ENCODE measurements around the gene CDH13.

The CDH13 gene

GRCh38 chr16:82776470-82777146 is 149.8 kb downstream of the CDH13 start:
- no peak for TF ChIP-seq ARNTL (CRISPR knock-in tag; IDR thresholded peaks at IDR 0.05; ENCODE audit: borderline replicate concordance, low read depth)
- TF ChIP-seq CREB5 (CRISPR knock-in tag; IDR thresholded peaks at IDR 0.05; ENCODE audit: low read depth) = no peak
- TF ChIP-seq SNAI2 (CRISPR knock-in tag; IDR thresholded peaks at IDR 0.05) = no peak
- no peak for TF ChIP-seq ZNF8 (CRISPR knock-in tag; IDR thresholded peaks at IDR 0.05)
- TF ChIP-seq ISL1 (CRISPR knock-in tag; IDR thresholded peaks at IDR 0.05) = no peak
- no peak for TF ChIP-seq ZNF70 (CRISPR knock-in tag; IDR thresholded peaks at IDR 0.05)
- no peak for TF ChIP-seq TOX (CRISPR knock-in tag; IDR thresholded peaks at IDR 0.05; ENCODE audit: borderline replicate concordance)
- TF ChIP-seq CSRNP3 (CRISPR knock-in tag; IDR thresholded peaks at IDR 0.05) = no peak
- no peak for TF ChIP-seq ESRRG (CRISPR knock-in tag; IDR thresholded peaks at IDR 0.05)
- no peak for TF ChIP-seq POU6F1 (CRISPR knock-in tag; IDR thresholded peaks at IDR 0.05; ENCODE audit: borderline replicate concordance, low read depth)
- TF ChIP-seq BACH2 (CRISPR knock-in tag; IDR thresholded peaks at IDR 0.05; ENCODE audit: borderline replicate concordance) = no peak
- no peak for TF ChIP-seq ZFP30 (CRISPR knock-in tag; IDR thresholded peaks at IDR 0.05)
- no peak for TF ChIP-seq GLIS3 (CRISPR knock-in tag; IDR thresholded peaks at IDR 0.05)
- no peak for TF ChIP-seq TSHZ2 (CRISPR knock-in tag; IDR thresholded peaks at IDR 0.05)
- ATAC-seq = no peak

- ATAC-seq = no peak
- TF ChIP-seq TOX (CRISPR knock-in tag; IDR thresholded peaks at IDR 0.05; ENCODE audit: borderline replicate concordance) (no peak), GLIS3 (CRISPR knock-in tag; IDR thresholded peaks at IDR 0.05) (no peak)
Measured at GRCh38 chr16:82782715-82783251, 156.0 kb downstream of the CDH13 start.

- ATAC-seq = no peak
- TF ChIP-seq ESRRG (CRISPR knock-in tag; IDR thresholded peaks at IDR 0.05) = no peak
- TF ChIP-seq CSRNP3 (CRISPR knock-in tag; IDR thresholded peaks at IDR 0.05) = no peak
- no peak for TF ChIP-seq CREB5 (CRISPR knock-in tag; IDR thresholded peaks at IDR 0.05; ENCODE audit: low read depth)
- TF ChIP-seq ZNF565 (CRISPR knock-in tag; conservative IDR thresholded peaks at IDR 0.05; ENCODE audit: low read depth) = no peak
- TF ChIP-seq RARB (CRISPR knock-in tag; IDR thresholded peaks at IDR 0.05) = no peak
- no peak for TF ChIP-seq OSR1 (CRISPR knock-in tag; IDR thresholded peaks at IDR 0.05)
- no peak for TF ChIP-seq PPARA (CRISPR knock-in tag; IDR thresholded peaks at IDR 0.05; ENCODE audit: borderline replicate concordance)
- TF ChIP-seq ARNTL (CRISPR knock-in tag; IDR thresholded peaks at IDR 0.05; ENCODE audit: borderline replicate concordance, low read depth) = no peak
- no peak for TF ChIP-seq GLIS3 (CRISPR knock-in tag; IDR thresholded peaks at IDR 0.05)
- no peak for TF ChIP-seq TSHZ2 (CRISPR knock-in tag; IDR thresholded peaks at IDR 0.05)
- TF ChIP-seq ZNF8 (CRISPR knock-in tag; IDR thresholded peaks at IDR 0.05) = no peak
- TF ChIP-seq PATZ1 (CRISPR knock-in tag; IDR thresholded peaks at IDR 0.05; ENCODE audit: borderline replicate concordance) = no peak
- TF ChIP-seq ZFP30 (CRISPR knock-in tag; IDR thresholded peaks at IDR 0.05) = no peak
- TF ChIP-seq ZFP3 (CRISPR knock-in tag; IDR thresholded peaks at IDR 0.05) = no peak
- TF ChIP-seq ISL1 (CRISPR knock-in tag; IDR thresholded peaks at IDR 0.05) = no peak
Measured at GRCh38 chr16:82783933-82784572, 157.3 kb downstream of the CDH13 start.

Data from SK-N-SH treated with all-trans-retinoic acid at 6 μM for 48 hours (cell line).